ENCODE results near the gene CDC37.

DNA sequence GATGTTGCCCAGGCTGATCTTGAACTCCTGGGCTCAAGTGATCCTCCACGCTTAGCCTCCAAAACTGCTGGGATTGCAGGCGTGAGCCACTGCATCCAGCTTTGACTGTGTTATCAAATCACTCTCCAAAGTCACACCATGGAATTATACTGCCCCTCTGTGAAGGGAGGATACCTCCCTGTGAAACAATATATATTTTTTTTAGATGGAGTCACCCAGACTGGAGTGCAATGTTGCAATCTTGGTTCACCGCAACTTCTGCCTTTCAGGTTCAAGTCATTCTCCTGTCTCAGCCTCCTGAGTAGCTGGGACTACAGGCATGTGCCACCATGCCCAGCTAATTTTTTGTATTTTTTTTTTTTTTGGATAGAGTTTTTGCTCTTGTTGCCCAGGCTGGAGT, 30.7 kb downstream of the CDC37 start:
- TF ChIP-seq, protein P1, sequence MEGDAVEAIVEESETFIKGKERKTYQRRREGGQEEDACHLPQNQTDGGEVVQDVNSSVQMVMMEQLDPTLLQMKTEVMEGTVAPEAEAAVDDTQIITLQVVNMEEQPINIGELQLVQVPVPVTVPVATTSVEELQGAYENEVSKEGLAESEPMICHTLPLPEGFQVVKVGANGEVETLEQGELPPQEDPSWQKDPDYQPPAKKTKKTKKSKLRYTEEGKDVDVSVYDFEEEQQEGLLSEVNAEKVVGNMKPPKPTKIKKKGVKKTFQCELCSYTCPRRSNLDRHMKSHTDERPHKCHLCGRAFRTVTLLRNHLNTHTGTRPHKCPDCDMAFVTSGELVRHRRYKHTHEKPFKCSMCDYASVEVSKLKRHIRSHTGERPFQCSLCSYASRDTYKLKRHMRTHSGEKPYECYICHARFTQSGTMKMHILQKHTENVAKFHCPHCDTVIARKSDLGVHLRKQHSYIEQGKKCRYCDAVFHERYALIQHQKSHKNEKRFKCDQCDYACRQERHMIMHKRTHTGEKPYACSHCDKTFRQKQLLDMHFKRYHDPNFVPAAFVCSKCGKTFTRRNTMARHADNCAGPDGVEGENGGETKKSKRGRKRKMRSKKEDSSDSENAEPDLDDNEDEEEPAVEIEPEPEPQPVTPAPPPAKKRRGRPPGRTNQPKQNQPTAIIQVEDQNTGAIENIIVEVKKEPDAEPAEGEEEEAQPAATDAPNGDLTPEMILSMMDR (optimal IDR thresholded peaks at IDR 0.05 in 1 of 3, IDR thresholded peaks at IDR 0.05 in 1 of 3, conservative IDR thresholded peaks at IDR 0.05 in 1 of 3; ENCODE audit: extremely low read depth in 1 of 3, insufficient read depth in 2 of 3, low read length in 3 of 3), result no peak
- no peak for TF ChIP-seq EZH2 (IDR thresholded peaks at IDR 0.05; ENCODE audit: low read length)
